Esophagus (tissue), 2 donors: ENCODE measurements around the gene RPS27A. TPM values are rescaled to one million over a fixed set of nuclear protein-coding genes. Genes with fewer than 3 reads are reported as not detected.
"Not testable (repeated sequence)": the region's sequence is repeated elsewhere in the genome, so short reads cannot be mapped to it uniquely, and the experiment has no call there.

Source experiments
- H3K27ac ChIP-seq, 2 donors: one replicate each; pipeline ENCODE4 v1.5.1; 2013; ENCODE audit warnings: low read depth in 2 of 2, mild to moderate bottlenecking in 2 of 2, inconsistent platforms in 1 of 2, low read length in 1 of 2, moderate library complexity in 1 of 2
- H3K27me3 ChIP-seq, 2 donors: one replicate each; pipeline ENCODE4 v1.6.1; 2013; ENCODE audit warnings: low read length in 2 of 2, control low read depth in 1 of 2, mild to moderate bottlenecking in 1 of 2; ENCODE audit not compliant: insufficient read depth in 2 of 2, control insufficient read depth in 1 of 2
- H3K36me3 ChIP-seq, 2 donors: one replicate each; pipeline ENCODE4 v1.6.1; 2013; ENCODE audit warnings: low read length in 1 of 2; ENCODE audit not compliant: control insufficient read depth in 2 of 2, insufficient read depth in 2 of 2
- H3K4me1 ChIP-seq, 2 donors: one replicate each; pipeline ENCODE4 v1.6.1; 2013; ENCODE audit warnings: low read length in 1 of 2; ENCODE audit not compliant: control insufficient read depth in 2 of 2, insufficient read depth in 2 of 2
- H3K4me3 ChIP-seq, 2 donors: one replicate each; pipeline ENCODE4 v1.5.1; 2013; ENCODE audit warnings: low read length in 2 of 2, mild to moderate bottlenecking in 2 of 2, low read depth in 1 of 2, moderate library complexity in 1 of 2
- H3K9me3 ChIP-seq, 2 donors: one replicate each; pipeline ENCODE4 v1.6.1; 2013; ENCODE audit warnings: mild to moderate bottlenecking in 2 of 2, low read depth in 1 of 2, low read length in 1 of 2, moderate library complexity in 1 of 2; ENCODE audit not compliant: control insufficient read depth in 2 of 2, insufficient read depth in 1 of 2
- WGBS, 2 donors: extraction: QIAGEN DNeasy Blood & Tissue Kit; methylation state at CpG; one replicate each; pipeline ENCODE4 v1.1.7; 2013; 5-methylcytosine and 5-hydroxymethylcytosine counted together
- polyA plus RNA-seq, 2 donors: library from polyadenylated mRNA; stranded (reverse); fragments of 200-250 nt; gene quantifications; one replicate each; pipeline ENCODE4 v1.2.3, GENCODE V29; 2013
- donor health status: healthy with polysubstance abuse.
- donor health status: Bipolar disorder and iron deficiency.

The RPS27A gene
- polyA plus RNA-seq, 2 donors, result 1,141 to 2,006 TPM

DNA sequence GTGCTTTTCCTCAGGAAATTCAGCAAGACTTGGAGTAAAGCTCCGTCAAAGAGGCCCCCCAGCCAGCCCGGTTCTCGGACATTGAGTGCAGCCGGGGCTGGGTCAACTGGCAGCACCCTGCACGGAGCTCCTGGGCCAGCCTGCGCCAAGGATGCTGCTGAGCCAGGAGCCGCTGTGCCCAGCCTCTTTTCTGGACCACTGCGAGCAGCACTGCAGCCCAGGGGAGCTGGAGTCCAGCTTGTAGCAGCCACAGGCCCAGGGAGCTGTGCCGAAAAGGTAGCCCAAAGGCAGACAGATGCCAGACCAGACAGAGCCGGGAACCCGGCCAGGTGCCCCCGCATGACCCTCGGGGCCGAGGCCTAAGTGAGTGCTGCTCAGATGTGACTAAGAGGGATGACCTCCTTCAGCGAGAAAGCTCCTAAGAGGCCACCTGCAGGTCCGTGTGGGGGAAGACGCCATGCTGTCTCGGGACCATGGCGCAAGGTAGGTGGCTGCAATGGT lies 7.7 kb upstream of the RPS27A start:
- 80 to 85% methylated on average over 19 of the region's 19 CpGs for WGBS, 2 donors
- Histone ChIP-seq H3K27ac (no peak overlapping the region), H3K27me3 (no peaks in the 10 kb centered on the region)

DNA sequence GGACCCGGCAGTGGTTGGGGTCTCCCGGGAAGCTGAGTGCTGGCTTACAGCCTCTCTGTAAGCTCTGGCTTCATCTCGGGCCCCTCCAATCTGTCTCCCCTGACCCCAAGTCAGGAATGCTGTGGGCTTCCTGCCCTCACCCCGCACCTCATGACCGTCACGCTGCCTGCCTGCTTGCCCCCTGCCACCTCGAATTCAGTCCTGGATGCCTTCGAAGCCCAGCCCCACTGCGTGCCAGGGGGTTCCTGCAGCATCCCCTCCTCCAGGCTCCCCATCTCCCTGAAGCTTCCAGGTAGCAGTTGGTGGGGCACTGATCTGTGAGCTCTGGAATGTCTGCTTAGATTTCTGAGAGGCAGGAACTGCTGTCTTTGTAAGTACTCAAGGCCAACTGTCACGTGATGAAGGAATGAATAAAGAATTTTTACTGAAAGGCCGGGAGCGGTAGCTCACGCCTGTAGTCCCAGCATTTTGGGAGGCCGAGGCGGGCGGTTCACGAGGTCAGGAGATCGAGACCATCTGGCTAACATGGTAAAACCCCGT lies 6.9 kb upstream of the RPS27A start:
- Histone ChIP-seq H3K9me3 (no peaks in the 10 kb centered on the region), H3K27ac (no peak overlapping the region), H3K4me1 (peaks cover 0 to 2% of the 10 kb centered on the region in 2 donors), H3K36me3 (no peaks in the 10 kb centered on the region), H3K4me3 (no peak overlapping the region), H3K27me3 (no peaks in the 10 kb centered on the region)
- WGBS, 2 donors, result 86 to 89% methylated on average over 19 of the region's 19 CpGs

More for the DNA sequence above, 7.7 kb upstream of the RPS27A start:
- Histone ChIP-seq H3K4me1 (peaks cover 0 to 2% of the 10 kb centered on the region in 2 donors), H3K36me3 (no peaks in the 10 kb centered on the region), H3K9me3 (no peaks in the 10 kb centered on the region), H3K4me3 (no peak overlapping the region)

DNA sequence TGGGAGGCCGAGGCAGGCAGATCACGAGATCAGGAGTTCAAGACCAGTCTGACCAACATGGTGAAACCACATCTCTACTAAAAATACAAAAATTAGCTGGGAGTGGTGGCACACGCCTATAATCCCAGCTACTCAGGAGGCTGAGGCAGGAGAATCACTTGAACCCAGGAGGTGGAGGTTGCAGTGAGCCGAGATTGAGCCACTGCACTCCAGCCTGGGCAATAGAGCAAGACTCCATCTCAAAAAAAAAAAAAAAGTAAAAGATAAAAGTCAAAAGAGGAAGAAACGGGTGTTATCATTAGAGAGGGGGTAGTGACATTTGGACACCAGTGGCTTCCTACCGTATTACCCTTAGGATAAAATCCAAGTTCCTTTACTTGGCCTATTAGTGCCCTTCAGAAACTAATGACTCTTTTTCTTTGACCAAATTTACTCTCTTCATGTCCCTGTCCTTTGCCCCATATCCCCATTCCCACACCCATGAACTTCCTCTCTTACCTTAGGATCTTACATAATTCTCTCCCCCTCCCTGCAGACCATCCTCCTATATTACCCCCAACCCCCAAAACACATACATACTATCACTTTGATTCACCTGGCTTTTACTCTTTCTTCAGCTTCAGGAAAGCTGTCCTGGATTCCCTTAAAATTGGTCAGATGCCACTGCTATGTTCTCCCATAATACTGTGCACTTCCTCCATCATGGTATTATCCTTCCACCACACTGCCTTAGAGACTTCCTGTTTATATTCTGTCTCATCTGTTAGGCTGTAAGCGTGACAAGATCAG lies 4.9 kb upstream of the RPS27A start:
- not testable (repeated sequence) for H3K36me3 ChIP-seq, H3K4me3 ChIP-seq, H3K27ac ChIP-seq, H3K9me3 ChIP-seq, H3K4me1 ChIP-seq, H3K27me3 ChIP-seq
- WGBS, 2 donors, result 80 to 84% methylated on average over 7 of the region's 7 CpGs

DNA sequence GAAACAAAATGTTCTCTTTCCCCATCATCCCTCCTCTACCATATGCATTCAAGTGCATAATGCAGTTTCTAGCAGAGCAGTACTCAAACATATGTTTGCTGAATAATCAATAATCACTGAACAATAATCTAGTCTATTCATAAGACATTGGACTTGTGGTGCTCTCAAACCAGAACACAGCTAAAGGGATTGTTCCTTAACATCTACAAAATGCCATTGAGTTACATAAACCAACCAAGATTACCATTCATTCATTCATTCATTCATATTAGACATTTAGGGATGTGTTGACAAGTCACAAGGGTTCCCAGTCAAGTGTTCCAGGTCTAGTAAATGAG lies 4.3 kb upstream of the RPS27A start:
- Histone ChIP-seq H3K4me3 (no peak overlapping the region), H3K27me3 (no peaks in the 10 kb centered on the region), H3K4me1 (peaks cover 0 to 2% of the 10 kb centered on the region in 2 donors), H3K27ac (no peak overlapping the region), H3K36me3 (no peaks in the 10 kb centered on the region), H3K9me3 (no peaks in the 10 kb centered on the region)

DNA sequence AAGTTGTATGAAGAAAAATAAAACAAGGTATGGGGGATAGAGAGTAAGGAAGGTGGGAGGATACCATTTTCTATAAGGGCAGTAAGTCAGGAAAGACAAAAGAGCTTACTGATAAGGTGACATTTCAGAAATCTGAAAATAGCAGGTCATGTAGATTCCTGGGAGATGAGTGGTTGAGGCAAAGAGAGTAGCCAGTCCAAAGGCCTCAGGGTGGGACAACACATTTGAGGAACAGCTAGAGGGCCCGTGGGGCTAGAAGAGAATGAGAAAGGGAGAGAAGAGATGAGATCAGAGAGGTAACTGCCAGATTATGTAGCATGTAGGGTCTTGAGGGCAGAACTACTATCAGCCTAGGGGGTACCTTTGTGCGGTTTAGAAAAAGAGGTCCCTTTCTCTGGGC lies 3.3 kb upstream of the RPS27A start:
- no peak overlapping the region for H3K27ac ChIP-seq
- H3K9me3 ChIP-seq, result no peaks in the 10 kb centered on the region
- no peak overlapping the region for H3K4me3 ChIP-seq
- no peaks in the 10 kb centered on the region for H3K27me3 ChIP-seq
- 87 to 97% methylated on average over 2 of the region's 2 CpGs for WGBS, 2 donors
- no peaks in the 10 kb centered on the region for H3K4me1 ChIP-seq
- H3K36me3 ChIP-seq, result peaks cover 1% of the 10 kb centered on the region in 2 donors

DNA sequence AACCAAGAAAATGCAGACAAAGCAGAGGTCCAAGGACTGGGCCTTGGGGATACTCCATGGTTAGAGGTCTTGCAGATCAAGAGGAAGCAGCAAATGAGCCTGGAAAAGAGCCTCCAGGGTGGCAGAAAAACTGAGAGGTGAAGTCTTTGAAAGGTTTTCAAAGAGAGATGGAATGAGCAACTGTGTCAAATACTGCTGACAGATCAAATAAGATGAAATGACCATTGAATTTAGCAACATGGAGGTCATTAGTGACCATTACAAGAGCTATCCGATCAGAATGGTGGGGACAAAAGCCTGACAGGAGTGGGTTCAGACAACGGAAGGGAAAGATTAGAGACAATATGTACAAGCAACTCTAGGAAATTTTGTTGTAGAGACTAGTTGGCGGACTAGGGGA lies 1.9 kb upstream of the RPS27A start:
- Histone ChIP-seq H3K9me3 (no peaks in the 10 kb centered on the region), H3K4me3 (no peak overlapping the region), H3K4me1 (no peaks in the 10 kb centered on the region), H3K36me3 (peaks cover 2 to 3% of the 10 kb centered on the region in 2 donors), H3K27me3 (no peaks in the 10 kb centered on the region), H3K27ac (no peak overlapping the region)
- WGBS, 2 donors, result 95 to 96% methylated on average over 3 of the region's 3 CpGs

DNA sequence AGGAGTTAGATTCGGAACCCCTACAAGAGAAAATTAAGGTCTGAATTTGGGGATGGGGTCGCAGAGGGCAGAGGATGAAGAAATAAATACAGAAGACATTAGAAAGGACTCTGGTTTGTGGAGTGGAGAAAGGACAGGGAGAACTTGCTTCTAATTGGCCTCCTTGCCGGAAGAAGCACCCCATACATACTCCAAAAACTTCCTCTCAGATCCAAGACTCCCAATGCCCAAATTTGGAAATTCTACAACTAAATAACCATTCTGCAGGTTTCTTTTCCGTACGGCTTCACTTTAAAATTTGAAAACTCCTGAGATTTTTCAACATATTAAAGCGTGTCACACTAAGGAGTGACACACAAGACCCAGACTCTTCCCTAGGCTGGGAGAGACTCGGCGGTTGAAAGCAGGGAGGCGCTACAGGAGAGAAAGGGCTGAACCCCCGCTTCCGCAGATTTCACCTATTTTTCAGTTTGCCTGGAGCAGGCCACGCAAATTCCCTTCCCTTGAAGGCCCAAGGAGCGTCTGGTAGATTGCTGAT lies 873 bp upstream of the RPS27A start:
- peaks cover 2 to 9% of the 10 kb centered on the region in 2 donors for H3K36me3 ChIP-seq
- H3K27ac ChIP-seq, result peak overlapping the region; percentile 74 to 92
- H3K4me1 ChIP-seq, result no peaks in the 10 kb centered on the region
- 5 to 6% methylated on average over 13 of the region's 13 CpGs for WGBS, 2 donors
- H3K4me3 ChIP-seq, result peak overlapping the region; percentile 68 to 87
- H3K27me3 ChIP-seq, result no peaks in the 10 kb centered on the region
- H3K9me3 ChIP-seq, result no peaks in the 10 kb centered on the region

DNA sequence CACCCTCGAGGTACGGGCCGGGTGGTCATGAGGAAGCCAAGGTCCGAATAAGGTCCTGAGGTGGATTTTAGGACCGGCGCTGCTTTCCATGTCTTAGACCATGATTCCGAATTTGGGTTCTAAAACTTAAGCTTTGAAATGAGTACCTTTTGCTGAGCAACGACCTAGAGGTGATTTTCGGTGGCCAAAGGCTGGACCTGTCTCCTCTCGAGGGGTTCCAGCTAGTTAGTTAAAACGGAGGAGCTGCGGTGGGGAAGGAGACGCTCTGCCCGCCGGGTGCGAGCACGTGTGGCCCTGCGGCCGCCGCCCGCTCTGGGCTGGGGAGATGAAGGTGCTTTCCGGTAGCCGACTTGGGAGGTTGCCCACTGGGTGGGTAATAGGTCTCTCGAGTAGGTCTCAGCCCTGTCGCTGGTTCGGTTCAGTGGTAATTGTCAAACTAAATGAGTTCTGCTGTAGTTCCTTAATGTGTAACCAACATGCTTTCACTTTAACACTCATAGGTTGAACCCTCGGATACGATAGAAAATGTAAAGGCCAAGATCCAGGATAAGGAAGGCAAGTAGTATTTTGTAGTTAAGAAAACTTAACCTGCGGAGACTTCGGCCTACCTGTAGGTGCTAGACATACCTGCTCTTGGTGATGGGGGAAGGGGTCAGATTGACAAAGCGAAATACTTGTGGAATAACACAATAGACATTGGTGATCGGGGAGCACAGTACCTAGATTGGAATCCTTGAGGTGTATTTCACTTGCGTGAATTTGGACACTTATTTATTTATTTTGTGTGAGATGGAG lies 572 bp downstream of the RPS27A start:
- Histone ChIP-seq H3K4me1 (no peaks in the 10 kb centered on the region), H3K36me3 (peaks cover 2 to 9% of the 10 kb centered on the region in 2 donors), H3K27me3 (no peaks in the 10 kb centered on the region), H3K4me3 (peak overlapping the region; percentile 68 to 87), H3K9me3 (no peaks in the 10 kb centered on the region), H3K27ac (peak overlapping the region; percentile 85 to 92)
- WGBS, 2 donors, result 3 to 5% methylated on average over 33 of the region's 33 CpGs

DNA sequence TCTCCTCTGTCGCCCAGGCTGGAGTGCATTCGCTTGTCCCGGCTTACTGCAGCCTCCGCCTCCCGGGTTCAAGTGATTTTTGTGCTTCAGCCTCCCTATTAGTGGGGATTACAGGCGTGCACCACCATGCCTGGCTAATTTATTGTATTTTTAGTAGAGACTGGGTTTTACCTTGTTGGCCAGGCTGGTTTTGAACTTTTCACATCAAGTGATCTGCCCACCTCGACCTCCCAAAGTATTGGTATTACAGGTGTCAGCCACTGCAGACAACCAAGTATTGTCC lies 1.1 kb downstream of the RPS27A start:
- Histone ChIP-seq H3K27me3 (no peaks in the 10 kb centered on the region), H3K27ac (no peak overlapping the region), H3K9me3 (no peaks in the 10 kb centered on the region), H3K36me3 (peaks cover 2 to 9% of the 10 kb centered on the region in 2 donors), H3K4me3 (peak overlapping the region; percentile 68 to 87), H3K4me1 (no peaks in the 10 kb centered on the region)
- 54 to 66% methylated on average over 7 of the region's 7 CpGs for WGBS, 2 donors
